GM18511 (cell line): ENCODE data around the gene KCNJ4.

ENCODE experiments used
- ATAC-seq: cut with Tn5 transposase; IDR thresholded peaks from one replicate; pipeline ENCODE4 v1.9.1; 2021; ENCODE audit warnings: mild to moderate bottlenecking, moderate library complexity; ENCODE audit not compliant: unreplicated experiment

The KCNJ4 gene

DNA sequence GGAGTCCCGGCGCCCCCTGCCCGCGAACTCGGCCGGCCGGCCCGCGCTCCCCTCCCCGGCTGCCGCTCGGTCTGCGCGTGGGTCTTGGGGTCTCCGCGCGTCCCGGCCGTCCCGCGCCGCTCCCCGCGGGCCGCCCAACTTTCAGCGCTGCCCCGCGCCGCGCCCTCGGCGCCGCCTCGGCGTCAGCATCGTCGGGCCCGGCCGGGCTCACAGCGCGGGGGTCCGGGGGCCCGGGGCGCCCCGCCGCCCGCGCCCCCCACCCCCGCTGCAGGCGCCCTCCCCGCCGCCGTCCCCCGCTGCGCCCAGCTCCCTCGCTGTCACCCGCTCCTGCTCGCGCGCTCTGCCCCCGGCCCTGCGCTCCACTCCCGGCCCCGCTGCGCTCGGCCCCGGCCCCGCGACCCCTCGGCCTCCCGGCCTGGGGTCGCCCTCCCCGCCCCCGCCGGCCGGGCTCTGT lies at the start of gene KCNJ4:
Gene KCNJ4 (minus strand): TSS at position 124 of the 454 bp plus-strand sequence. CDS start 27,067 bp downstream, outside the sequence.
- ATAC-seq = no peak

DNA sequence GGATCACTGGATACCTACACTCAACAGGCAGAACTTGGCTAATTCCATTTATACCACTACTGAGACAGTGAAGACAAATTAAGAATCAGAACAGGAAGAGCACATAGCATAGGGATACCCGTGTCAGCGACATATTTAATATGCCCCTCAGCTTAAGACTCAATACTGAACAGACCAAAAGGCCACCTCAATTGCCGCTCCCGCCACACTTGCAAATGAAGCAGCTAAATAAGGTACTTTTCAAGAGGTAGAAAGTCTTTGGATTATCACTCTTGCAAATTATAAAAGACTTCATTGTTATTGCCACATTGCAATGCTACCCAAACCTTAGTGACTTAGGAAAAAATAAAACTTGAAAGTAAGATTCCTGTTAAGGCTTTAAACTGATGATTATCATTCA lies 48.0 kb upstream of the KCNJ4 start:
- ATAC-seq = no peak

DNA sequence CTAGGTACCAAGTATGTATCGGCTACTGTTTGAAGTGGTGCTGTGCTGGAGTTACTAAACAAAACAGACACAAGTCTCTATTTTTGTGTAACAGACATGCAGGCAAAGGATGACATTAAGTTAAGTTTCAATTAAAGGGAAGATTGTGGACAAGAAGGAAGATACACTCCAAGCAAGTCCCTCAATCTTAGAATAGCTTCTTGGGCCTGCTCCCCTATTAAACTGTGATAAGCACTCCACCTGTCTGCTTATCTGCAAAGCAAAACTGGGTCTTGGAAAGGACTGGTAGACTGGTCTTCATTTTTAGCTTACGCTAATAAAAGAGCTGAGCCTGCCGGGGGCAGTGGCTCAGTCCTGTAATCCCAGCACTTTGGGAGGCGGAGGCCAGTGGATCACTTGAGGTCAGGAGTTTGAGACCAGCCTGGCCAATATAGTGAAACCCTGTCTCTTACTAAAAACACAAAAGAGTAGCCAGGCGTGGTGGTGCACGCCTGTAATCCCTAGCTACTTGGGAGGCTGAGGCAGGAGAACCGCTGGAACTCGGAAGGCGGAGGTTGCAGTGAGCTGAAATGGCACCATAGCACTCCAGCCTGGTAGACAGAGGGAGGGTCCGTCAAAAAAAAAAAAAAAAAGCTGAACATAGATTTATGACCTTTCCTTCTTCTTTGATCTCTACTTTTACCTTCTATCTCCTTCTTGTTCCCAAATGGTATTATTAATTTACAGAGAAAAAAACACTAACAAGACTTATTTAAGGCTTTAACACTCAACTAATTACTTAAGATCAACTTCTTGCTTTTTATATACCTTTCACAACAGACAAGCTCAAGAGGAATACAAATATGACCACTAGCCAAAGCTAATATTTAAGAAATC lies 47.0 kb upstream of the KCNJ4 start:
- no peak for ATAC-seq

DNA sequence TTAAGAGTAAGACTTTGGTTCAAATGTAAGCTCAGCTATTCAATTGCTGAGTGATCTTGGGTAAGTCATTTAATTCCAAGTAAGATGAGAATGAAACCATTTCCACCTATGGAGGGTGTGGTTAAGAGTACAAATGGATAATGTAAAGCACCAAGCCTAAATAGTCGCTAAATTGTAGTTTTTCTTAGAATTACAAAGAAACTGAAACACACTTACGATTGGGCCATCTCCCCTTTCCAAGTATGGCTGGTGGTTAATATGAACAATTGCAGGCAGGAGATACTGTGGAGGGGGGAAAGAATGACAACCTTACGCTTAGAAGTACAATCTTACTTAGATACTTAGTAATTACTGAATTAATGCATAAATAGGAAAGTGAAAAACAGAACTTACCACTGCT lies 42.9 kb upstream of the KCNJ4 start:
- ATAC-seq = no peak

DNA sequence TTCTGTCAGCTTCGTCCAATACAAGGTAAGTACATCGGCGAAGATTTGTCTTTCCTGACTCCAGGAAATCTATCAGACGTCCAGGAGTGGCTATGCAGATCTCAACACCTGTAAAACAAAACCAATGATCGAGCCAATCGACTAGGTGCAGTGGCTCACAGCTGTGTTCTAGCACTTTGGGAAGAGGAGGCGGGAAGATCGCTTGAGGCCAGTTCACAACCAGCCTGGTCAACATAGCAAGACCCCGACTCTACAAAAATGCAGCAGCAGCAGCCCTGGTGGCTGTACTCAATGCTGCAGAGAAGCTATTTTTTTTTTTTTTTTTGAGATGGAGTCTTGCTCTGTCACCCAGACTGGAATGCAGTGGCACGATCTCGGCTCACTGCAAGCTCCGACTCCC lies 39.9 kb upstream of the KCNJ4 start:
- no peak for ATAC-seq

DNA sequence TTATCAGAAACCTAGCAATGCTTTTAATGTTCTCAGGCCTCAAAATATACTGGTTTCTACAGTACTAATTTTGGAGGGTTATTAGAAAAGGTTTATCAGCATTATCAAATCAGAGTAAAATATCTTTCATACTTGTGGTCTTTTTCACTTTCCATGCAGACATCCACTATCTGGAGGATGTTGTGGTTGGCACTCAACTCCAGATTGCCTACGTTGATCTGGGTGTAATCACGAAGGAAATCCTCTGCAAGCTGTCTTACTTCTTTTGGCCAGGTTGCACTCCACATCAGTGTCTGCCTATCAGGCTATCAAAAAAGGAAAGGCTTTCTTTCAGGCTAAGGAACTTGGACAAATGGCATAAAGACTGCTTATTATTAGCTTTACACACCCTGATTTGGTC lies 39.5 kb upstream of the KCNJ4 start:
- ATAC-seq = no peak

DNA sequence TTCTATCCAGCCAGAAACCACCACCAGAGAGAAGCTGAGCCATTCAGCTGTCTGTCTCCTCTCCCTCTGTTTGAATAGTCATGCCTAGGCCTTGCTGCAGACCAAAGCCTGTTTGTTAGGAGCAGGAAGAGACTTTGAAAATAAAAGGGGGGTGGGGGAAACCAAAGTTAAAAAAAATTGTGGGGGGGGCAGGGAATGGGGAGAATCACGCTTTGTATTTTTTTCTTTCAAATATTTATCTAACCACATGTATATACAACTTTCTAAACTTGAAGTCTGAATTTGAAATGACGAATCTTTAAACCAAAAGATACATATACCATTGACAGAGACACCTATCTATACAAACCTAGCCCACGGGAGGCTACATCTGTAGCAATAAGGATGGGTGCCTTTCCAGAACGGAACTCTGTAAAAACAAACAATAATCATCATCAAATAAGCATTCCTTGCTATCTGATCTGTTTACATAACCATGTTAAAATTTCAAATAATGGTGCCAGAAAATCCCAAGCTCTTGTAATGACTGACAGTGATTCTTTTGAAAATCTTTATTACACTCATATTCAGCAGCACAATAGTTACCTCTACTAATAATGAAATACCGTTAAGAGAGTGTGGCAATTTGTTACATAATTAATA lies 36.8 kb upstream of the KCNJ4 start:
- ATAC-seq = no peak

DNA sequence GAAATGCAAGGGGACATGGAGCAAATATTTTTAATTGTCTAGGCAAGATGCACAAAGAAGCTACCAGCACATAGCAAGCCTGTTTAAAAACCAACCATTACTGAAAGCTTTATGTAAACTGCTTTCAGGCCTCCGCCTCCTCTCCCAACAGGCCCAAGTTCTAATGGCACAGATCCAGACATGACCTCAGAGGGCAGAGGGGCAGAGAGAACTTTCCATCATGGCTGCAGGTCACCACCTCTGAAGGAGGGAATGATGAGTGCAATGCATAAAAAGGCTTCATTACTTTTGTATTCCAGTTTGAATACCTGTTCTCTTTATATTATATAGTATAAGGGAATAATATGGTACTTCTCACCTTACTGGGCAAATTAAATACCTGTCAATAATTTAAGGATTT lies 35.9 kb upstream of the KCNJ4 start:
- ATAC-seq = no peak

DNA sequence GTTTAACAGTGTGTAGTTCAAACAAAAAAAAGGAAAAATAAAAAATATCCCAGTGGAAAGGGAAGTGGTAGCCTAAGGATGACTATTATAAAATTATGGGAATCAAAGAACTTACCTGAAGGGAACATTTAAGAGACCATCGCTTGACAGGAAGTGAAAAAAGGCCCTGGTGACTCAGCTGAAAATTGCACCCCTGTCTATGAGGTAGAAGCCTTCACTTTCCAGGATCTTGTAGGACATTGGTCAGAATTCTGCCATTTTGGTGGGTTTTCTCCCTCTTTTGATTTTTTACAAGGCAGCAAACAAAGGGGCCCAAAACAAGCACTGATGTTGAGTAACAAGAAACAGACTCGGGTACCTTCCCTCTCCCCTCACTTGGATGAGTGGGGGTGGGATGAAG lies 35.5 kb upstream of the KCNJ4 start:
- no peak for ATAC-seq

DNA sequence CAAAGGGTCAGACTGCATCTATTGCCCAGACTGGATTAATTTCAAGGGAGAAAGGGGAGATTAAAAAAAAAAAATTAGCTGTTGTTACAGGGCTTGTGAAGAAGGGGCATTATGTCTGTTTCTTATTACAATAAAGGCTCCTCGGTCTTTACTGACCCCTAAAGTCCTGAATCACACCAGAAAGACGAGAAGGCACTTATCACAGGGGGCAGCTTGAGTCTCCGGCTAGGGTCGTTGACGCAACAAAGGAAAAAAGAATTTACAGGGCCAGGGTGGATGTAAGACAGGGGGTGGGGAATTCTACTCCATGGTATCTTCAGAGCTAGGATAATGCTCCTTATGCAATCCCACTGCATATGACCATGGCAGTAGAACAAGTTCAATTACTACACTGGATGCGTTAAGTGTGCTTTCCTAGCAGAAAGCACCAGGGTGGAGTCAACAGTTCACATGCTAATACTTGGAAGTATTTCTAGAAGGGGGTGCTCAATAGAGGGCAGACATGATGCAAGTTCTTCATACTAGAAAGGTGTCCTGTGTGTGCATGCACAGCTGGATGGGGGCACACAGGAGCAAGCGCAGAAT lies 34.7 kb upstream of the KCNJ4 start:
- no peak for ATAC-seq

DNA sequence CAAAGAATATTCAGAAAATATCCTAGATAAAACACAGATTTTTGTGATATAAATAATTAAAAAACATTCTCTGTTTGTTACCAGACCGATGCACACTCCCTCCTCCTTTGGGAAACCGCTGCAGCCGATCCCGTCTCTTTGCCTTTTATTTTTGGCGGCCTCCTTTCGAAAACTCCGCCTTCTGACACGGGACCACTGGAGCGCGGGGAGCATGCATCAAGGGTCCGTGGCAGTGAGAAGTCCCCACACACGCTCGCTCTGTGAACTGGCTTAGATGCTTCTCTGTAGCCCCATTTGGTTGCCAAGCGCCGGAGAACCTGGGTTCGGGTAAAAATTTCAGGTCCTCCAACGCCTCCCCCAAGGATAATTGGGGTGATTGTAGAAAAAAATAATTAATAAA lies 34.1 kb upstream of the KCNJ4 start:
- ATAC-seq = no peak

DNA sequence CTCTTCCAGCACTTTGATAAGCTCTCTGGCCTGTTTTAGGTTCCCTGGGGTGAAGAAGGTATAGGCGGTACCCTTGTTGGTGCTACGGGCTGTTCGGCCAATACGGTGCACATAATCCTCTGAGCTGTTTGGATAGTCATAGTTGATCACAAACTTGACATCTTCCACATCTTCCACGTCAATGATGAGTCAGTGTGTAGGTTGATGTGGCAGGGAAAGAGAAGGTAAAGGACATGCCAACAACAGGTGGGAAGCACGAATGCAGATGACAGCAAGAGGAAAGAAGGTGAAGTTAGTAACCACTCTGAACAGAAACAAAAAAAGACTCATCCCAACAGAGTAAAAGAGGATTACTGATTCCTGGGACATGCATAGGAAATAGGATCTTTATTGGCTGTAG lies 32.9 kb upstream of the KCNJ4 start:
- no peak for ATAC-seq

DNA sequence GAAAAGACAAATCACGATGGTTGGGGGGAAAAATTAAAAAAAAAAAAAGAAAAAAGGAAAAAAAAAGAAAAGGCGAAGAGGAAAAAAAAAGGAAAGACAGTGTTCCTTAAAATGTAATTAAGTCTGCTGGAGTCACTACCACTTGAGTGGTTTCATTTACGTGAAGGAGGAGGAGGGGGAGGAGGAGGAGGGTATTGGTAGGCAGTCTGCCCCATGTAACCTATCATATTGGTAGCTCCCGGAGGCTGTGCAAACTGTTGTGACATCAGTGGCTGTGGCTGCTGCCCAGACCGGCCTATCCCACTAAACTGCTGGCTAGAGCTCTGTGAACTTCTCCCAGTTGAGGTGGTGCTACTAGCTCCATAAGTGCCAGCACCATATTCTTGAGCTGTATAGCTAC lies 30.8 kb upstream of the KCNJ4 start:
- ATAC-seq = no peak

DNA sequence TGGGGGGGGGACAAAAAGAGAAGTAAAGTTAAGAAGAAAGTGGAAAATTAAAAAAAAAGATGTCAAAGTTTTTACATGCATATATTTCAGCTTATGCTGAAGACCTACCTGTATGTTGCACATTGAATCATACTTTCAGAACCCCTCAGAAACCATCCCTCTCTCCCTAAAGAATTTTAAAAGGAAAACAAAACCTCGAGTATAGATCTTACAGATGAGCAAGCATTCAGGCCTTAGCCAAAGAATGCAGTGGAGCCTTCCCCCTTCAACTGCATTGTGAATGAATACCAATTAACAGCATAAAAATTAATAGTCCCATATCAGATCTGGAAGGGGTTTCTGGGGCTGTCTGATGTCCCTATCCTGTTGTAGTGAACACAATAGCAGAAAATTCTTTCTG lies 29.2 kb upstream of the KCNJ4 start:
- no peak for ATAC-seq

DNA sequence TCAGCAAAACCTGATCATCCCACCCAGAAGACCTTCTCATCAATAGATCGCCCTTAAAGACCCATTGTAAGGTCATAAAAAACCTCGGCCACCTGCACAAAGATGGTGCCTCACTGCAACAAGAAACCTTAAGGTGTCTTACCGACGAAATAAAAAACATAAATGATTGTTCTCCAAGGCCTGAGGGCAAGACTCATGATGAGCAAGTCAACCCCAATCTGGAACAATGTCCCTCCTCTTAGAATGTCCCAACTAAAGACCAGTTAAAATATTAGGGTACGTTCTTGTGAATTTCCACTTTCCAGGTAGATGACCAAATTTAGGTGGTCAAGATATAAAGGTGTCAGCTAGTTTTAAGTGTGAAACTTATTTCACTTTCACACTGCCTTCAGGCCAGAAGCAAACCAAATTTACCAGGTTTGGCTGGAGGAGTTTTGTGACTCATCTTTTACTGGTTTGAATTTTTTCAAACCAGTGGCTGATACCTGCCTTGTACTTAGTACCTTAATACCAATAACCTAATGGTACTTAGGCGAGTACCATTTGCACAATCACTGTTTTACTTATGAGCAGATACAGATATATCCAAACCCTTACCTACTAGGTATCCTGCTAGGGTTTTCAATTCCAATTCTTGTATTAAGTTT lies 27.8 kb upstream of the KCNJ4 start:
- no peak for ATAC-seq

DNA sequence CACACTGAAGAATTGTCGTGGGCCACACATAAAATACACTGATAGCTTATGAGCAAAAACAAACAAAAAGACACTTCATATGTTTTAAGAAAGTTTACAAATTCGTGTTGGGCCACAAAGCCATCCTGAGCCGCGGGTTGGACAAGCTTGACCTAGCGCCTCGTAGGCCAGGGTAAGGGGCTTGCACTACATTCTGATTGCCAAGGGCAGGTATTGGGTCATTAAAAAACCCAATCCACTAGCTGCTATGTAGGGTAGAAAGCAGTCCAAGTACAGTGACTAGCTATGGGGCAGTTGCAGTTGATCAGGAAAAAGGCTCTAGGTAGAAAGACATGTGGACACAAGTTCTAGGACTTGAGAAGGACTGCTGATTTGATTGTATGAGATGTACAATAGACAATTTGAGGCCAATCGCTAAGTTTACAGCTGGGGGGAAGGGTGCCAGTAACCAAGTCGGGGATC lies 26.9 kb upstream of the KCNJ4 start:
- ATAC-seq = no peak

DNA sequence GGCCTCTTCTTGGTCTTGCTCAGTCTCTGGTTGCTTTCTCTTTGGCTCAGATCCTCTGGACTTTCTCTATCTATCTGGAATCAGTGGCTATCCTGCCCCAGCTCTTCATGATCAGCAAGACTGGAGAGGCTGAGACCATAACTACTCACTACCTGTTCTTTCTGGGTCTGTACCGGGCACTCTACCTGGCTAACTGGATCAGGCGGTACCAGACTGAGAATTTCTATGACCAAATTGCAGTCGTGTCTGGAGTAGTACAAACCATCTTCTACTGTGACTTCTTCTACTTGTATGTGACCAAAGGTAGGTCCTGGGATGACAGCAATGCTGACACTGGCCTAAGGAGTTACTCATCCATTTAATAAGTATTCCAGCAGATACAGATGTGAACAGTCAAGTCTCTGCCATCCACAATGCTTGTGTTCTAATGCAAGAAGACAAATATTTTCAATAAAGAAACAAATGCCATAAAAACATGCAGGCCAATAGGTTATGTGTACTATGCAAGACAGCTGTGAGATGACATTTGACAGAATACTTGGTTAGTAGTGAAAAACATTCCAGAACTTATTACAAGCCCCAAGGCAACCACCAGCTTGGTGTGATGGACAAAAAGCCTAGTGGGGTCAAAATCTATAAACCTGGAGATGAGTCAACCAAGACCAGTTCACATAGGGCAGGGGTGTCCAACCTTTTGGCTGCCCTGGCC lies 26.3 kb upstream of the KCNJ4 start:
- no peak for ATAC-seq

DNA sequence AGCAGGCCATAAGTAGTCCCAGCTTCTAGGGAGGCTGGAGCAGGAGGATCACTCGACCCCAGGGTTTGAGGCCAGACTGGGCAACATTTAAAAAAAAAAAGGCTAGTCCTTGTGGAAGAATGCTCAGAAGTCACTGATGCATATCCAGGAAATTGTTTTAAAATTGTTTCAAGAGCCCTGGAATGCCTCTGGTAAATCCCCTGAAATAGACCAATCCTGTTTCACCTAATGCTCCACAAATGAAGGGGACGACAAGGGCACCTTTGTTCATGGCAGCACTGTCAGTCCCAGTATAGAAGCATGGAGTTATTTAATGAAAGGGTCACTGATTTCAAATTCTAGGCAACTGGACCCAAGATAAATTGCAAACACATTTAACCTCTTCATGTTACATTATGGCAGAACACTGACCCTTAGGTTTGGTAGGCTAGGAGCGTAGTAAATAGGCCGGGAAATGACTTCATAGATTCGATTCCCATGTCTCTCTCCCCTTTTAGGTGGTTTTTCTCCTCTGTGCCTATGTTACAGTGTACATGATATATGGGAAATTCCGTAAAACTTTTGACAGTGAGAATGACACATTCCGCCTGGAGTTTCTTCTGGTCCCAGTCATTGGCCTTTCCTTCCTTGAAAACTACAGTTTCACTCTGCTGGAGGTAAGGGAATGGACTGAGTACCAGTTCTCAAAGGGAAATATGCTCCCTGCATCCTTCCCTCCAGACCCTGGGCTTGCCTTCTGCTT lies 24.3 kb upstream of the KCNJ4 start:
- no peak for ATAC-seq

DNA sequence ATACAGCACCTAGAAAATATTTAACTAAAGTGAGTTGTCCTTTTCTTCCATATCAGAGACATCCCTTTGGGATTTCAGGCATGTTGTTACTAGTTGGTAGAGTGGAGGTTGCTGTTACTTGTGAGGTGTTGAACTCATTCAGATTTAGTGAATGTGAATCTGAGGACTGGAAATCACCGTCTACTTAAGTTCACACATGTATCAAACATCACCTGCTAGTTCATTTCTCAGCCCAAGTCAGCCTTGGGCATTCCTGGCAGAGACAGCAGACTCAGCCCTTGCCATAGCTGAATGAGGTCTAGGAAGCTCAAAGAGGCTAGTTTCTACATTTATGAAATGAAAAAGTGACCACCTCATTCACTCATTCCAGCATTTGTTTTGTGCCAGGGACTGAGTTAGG lies 22.6 kb upstream of the KCNJ4 start:
- ATAC-seq = no peak

DNA sequence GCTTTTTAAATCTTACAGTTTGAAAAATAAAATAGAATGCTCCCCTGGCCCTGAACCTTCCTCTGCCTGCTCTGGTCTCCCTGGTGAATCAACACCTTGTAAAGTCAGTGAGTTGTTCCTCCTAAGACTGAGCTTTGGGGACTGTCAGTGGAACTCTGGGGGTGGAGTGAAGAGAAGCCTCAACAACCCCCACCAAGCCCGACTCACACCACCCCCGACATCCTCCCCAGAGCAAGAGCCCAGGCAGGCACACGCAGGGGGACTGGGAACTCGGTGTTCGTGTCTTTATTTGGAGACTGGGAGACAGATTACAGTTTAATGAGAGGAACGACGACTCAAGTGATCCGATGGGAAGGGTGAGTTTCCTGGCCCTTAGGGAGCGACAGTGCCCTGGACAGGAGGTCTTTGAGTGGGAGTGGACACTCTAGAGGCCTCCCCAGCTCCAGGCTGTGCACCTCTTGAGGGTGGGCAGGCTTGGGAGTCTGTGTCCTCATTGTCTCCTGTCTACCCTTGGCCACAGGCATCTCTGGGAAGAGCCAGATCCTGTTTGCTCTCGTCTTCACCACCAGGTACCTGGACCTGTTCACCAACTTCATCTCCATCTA lies 19.1 kb upstream of the KCNJ4 start:
- ATAC-seq = no peak
